NCI-H1048 (cell line): Measurements from ENCODE around the gene MRPS18C.
"Not testable (repeated sequence)": the region's sequence is repeated elsewhere in the genome, so short reads cannot be mapped to it uniquely, and the experiment has no call there.

Experiments
- DNase-seq: peaks from one replicate; lab custom pipeline; 2025; lab: John Stamatoyannopoulos, UW

MRPS18C gene

GRCh38 chr4:83455281-83456183 lies at the start of gene MRPS18C, which contains the start of gene HELQ:
Gene MRPS18C (plus strand): TSS chr4:83456058. CDS start chr4:83456078, 20 bp downstream.
Gene HELQ (minus strand): TSS chr4:83455823. CDS start chr4:83455693, 130 bp downstream.
- DNase-seq = peak; percentile 97

GRCh38 chr4:83408908-83409307 lies 47.0 kb upstream of the MRPS18C start:
- DNase-seq = no peak

GRCh38 chr4:83413676-83414075 lies 42.2 kb upstream of the MRPS18C start:
- no peak for DNase-seq

GRCh38 chr4:83417566-83417965 lies 38.3 kb upstream of the MRPS18C start:
- no peak for DNase-seq

GRCh38 chr4:83418211-83418610 lies 37.6 kb upstream of the MRPS18C start:
- DNase-seq = no peak

- DNase-seq = no peak
Measured at GRCh38 chr4:83431200-83431599, 24.7 kb upstream of the MRPS18C start.

GRCh38 chr4:83436680-83437079 lies 19.2 kb upstream of the MRPS18C start:
- no peak for DNase-seq

GRCh38 chr4:83438719-83439118 lies 17.1 kb upstream of the MRPS18C start:
- DNase-seq = no peak

GRCh38 chr4:83440148-83440814 lies 15.6 kb upstream of the MRPS18C start:
- no peak for DNase-seq

- no peak for DNase-seq
Measured at GRCh38 chr4:83440899-83441298, 15.0 kb upstream of the MRPS18C start.

- DNase-seq = no peak
Measured at GRCh38 chr4:83449009-83449408, 6.8 kb upstream of the MRPS18C start.

GRCh38 chr4:83454686-83455085 lies 1.2 kb upstream of the MRPS18C start:
- DNase-seq = no peak

GRCh38 chr4:83456184-83456501 lies 285 bp downstream of the MRPS18C start:
- DNase-seq = no peak

GRCh38 chr4:83473423-83473822 lies 17.6 kb downstream of the MRPS18C start:
- DNase-seq = no peak

GRCh38 chr4:83473966-83474365 lies 18.1 kb downstream of the MRPS18C start:
- no peak for DNase-seq

GRCh38 chr4:83484500-83485461 lies 28.9 kb downstream of the MRPS18C start, which contains the start of gene ABRAXAS1:
Gene ABRAXAS1 (minus strand): TSS chr4:83485100. CDS start chr4:83485072, 28 bp downstream.
- DNase-seq = peak; percentile 86

GRCh38 chr4:83486457-83487129 lies 30.7 kb downstream of the MRPS18C start:
- DNase-seq = no peak

- DNase-seq = no peak
Measured at GRCh38 chr4:83489711-83490326, 34.0 kb downstream of the MRPS18C start.

GRCh38 chr4:83490876-83491450 lies 35.1 kb downstream of the MRPS18C start:
- no peak for DNase-seq

- not testable (repeated sequence) for DNase-seq
Measured at GRCh38 chr4:83496085-83496917, 40.4 kb downstream of the MRPS18C start.
